HEK293T (cell line): ENCODE measurements around the gene CCDC24.

ENCODE experiments used
- CTCF ChIA-PET: fragments of 350-600 bp; formaldehyde crosslinking; extraction: SDS; loops from one replicate; lab custom pipeline; 2021; ENCODE audit warnings: antibody characterized with exemption, inconsistent platforms; lab: Yijun Ruan, JAX
- POLR2A ChIA-PET: fragments of 350-600 bp; formaldehyde crosslinking; extraction: SDS; loops from one replicate; lab custom pipeline; 2020; ENCODE audit warnings: antibody characterized with exemption, inconsistent platforms; lab: Yijun Ruan, JAX
- DNase-seq: peaks from one replicate; pipeline ENCODE4 v3.0.0; 2012; ENCODE audit warnings: mixed read lengths; ENCODE audit errors: extremely low spot score
- ARNT ChIP-seq: fragments of 450-650 bp; IDR thresholded peaks from 2 replicates; pipeline ENCODE4 v1.6.1; 2017; ENCODE audit warnings: mild to moderate bottlenecking
- BHLHE40 ChIP-seq: fragments of 450-650 bp; IDR thresholded peaks from 2 replicates; pipeline ENCODE4 v1.6.1; 2016; ENCODE audit warnings: mild to moderate bottlenecking, moderate library complexity, borderline replicate concordance
- CTBP1 ChIP-seq: fragments of 450-650 bp; IDR thresholded peaks from 2 replicates; pipeline ENCODE4 v1.6.1; 2016; ENCODE audit warnings: borderline replicate concordance
- ELF4 ChIP-seq: fragments of 450-650 bp; IDR thresholded peaks from 2 replicates; pipeline ENCODE4 v1.6.1; 2017; ENCODE audit warnings: antibody characterized with exemption
- FOXA1 ChIP-seq: fragments of 450-650 bp; IDR thresholded peaks from 2 replicates; pipeline ENCODE4 v1.6.1; 2016; ENCODE audit warnings: mild to moderate bottlenecking
- FOXK2 ChIP-seq: fragments of 450-650 bp; IDR thresholded peaks from 2 replicates; pipeline ENCODE4 v1.6.1; 2016; ENCODE audit warnings: mild to moderate bottlenecking
- FOXM1 ChIP-seq: fragments of 450-650 bp; IDR thresholded peaks from 2 replicates; pipeline ENCODE4 v1.6.1; 2017; ENCODE audit warnings: mild to moderate bottlenecking, borderline replicate concordance
- HDGF ChIP-seq: fragments of 450-650 bp; IDR thresholded peaks from 2 replicates; pipeline ENCODE4 v1.6.1; 2017; ENCODE audit warnings: antibody characterized with exemption, borderline replicate concordance
- L3MBTL2 ChIP-seq: fragments of 450-650 bp; conservative IDR thresholded peaks from 2 replicates; pipeline ENCODE4 v1.6.1; 2016; ENCODE audit warnings: mild to moderate bottlenecking
- LEF1 ChIP-seq: fragments of 450-650 bp; IDR thresholded peaks from 2 replicates; pipeline ENCODE4 v1.6.1; 2017; ENCODE audit warnings: mild to moderate bottlenecking, borderline replicate concordance
- NFRKB ChIP-seq: fragments of 450-650 bp; IDR thresholded peaks from 2 replicates; pipeline ENCODE4 v1.6.1; 2016; ENCODE audit warnings: mild to moderate bottlenecking, moderate library complexity
- PKNOX1 ChIP-seq: fragments of 450-650 bp; IDR thresholded peaks from 2 replicates; pipeline ENCODE4 v1.6.1; 2016
- SP1 ChIP-seq: fragments of 450-650 bp; IDR thresholded peaks from 2 replicates; pipeline ENCODE4 v1.6.1; 2017
- SUZ12 ChIP-seq: fragments of 450-650 bp; IDR thresholded peaks from 2 replicates; pipeline ENCODE4 v1.6.1; 2016; ENCODE audit warnings: mild to moderate bottlenecking
- TARDBP ChIP-seq: fragments of 450-650 bp; IDR thresholded peaks from 2 replicates; pipeline ENCODE4 v1.6.1; 2016
- ZNF384 ChIP-seq: fragments of 450-650 bp; IDR thresholded peaks from 2 replicates; pipeline ENCODE4 v1.6.1; 2016

Gene CCDC24

DNA sequence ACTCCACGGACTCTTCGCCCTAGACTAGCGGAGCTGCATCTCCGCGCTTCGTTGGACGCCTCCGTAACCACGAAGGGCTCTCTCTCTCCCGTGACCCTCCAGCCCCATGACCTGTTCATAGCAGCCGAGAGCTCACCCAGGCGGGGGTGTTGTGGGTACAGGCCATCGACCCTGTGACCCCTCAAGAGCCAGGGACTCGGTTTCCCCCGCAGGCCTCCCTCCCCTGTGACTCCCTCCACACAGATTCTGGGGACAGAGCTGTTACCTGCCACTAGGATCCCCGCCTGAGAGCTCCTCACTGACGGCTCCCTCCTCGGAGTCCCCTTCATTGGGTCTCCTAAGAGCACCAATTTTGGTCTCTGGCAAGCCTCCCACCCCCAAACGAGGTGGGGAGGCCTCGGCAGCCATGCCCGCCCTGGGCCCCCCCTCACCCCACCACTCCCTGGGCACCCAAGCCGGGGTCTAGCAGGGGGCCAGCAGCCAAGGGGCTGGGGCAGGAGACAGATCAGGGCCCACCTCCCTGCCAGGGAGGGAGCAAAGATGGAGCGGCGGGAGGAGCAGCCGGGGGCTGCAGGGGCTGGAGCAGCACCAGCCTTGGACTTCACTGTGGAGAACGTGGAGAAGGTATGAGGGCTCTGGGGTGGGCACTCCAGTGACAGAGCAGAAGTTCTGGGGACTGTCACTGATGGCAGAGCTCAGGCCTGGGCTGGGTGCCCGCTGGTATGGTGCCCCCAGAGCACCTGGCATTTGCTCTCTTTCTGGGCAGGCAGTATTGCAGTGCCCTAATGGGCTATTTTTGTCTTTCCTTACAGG is 44.1 kb upstream of the CCDC24 start:
- TF ChIP-seq TARDBP (no peak), FOXK2 (no peak), HDGF (no peak), ARNT (no peak), SUZ12 (no peak), SP1 (no peak)
- CTCF ChIA-PET: interaction anchor here (1.6 to 5.1 kb wide), 2 partner anchors 12 to 184 kb away, joined by 4 to 33 read pairs; no protein-coding TSS in a partner anchor
- POLR2A ChIA-PET: interaction anchor here (0.7 to 4.6 kb wide), 11 partner anchors 9 to 492 kb away, joined by 3 to 25 read pairs (median 4); partner anchors contain the start of genes ATP6V0B, B4GALT2 and ST3GAL3
- DNase-seq: no peak

- ChIA-PET CTCF (interaction anchor here (1.6 to 2.6 kb wide), 2 partner anchors 13 to 184 kb away, joined by 4 to 9 read pairs; no protein-coding TSS in a partner anchor), POLR2A (interaction anchor here (0.8 to 4.6 kb wide), 6 partner anchors 11 to 241 kb away, joined by 3 to 25 read pairs (median 4); partner anchors contain the start of genes ATP6V0B, B4GALT2 and ST3GAL3)
- no peak for TF ChIP-seq BHLHE40
- TF ChIP-seq LEF1: no peak
- TF ChIP-seq FOXK2: no peak
- TF ChIP-seq SP1: no peak
- TF ChIP-seq ELF4: no peak
- no peak for TF ChIP-seq SUZ12
- no peak for TF ChIP-seq ARNT
- no peak for TF ChIP-seq CTBP1
- no peak for TF ChIP-seq FOXA1
- no peak for TF ChIP-seq PKNOX1
- TF ChIP-seq TARDBP: no peak
- no peak for TF ChIP-seq HDGF
- no peak for TF ChIP-seq L3MBTL2
- no peak for TF ChIP-seq NFRKB
- TF ChIP-seq FOXM1: no peak
- no peak for TF ChIP-seq ZNF384
- DNase-seq: no peak
Measured at GRCh38 chr1:43947874-43948437, 43.4 kb upstream of the CCDC24 start.

DNA sequence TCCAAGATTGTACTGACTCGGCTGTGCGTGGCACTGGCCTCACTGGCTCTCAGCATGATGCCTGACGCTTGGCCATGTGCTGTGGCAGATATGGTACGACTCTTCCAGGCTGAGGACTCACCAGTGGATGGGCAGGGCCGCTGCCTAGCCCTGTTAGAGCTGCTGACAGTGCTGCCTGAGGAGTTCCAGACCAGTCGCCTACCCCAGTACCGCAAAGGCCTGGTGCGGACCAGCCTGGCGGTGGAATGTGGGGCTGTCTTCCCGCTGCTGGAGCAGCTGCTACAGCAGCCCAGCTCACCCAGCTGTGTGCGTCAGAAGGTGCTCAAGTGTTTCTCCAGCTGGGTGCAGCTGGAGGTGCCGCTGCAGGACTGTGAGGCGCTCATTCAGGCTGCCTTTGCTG is 41.7 kb upstream of the CCDC24 start:
- ChIA-PET CTCF (interaction anchor here (0.6 to 2.6 kb wide), 3 partner anchors 15 to 177 kb away, joined by 3 to 9 read pairs (median 3); no protein-coding TSS in a partner anchor), POLR2A (interaction anchor here (0.9 to 4.6 kb wide), 2 partner anchors 20 to 25 kb away, joined by 3 to 25 read pairs; partner anchors contain the start of genes ATP6V0B and DPH2)
- no peak for DNase-seq
- no peak for TF ChIP-seq ZNF384
- no peak for TF ChIP-seq PKNOX1
- TF ChIP-seq ARNT: no peak
- TF ChIP-seq FOXA1: no peak
- no peak for TF ChIP-seq SUZ12
- TF ChIP-seq L3MBTL2: no peak

- POLR2A ChIA-PET: no interaction called here
- DNase-seq: no peak
- TF ChIP-seq BHLHE40 (no peak), FOXA1 (no peak), FOXK2 (no peak), FOXM1 (no peak), SP1 (no peak), TARDBP (no peak), ZNF384 (no peak), CTBP1 (no peak), ELF4 (no peak), ARNT (no peak), NFRKB (no peak), LEF1 (no peak), HDGF (no peak), L3MBTL2 (no peak), SUZ12 (no peak), PKNOX1 (no peak)
Measured at GRCh38 chr1:43951021-43951985, 40.1 kb upstream of the CCDC24 start.

More at GRCh38 chr1:43951021-43951985, 40.1 kb upstream of the CCDC24 start:
- CTCF ChIA-PET: no interaction called here
